Measurements from ENCODE around the gene DYNLT2B.
"Not testable (repeated sequence)": the region's sequence is repeated elsewhere in the genome, so short reads cannot be mapped to it uniquely, and the experiment has no call there.

The DYNLT2B gene

DNA sequence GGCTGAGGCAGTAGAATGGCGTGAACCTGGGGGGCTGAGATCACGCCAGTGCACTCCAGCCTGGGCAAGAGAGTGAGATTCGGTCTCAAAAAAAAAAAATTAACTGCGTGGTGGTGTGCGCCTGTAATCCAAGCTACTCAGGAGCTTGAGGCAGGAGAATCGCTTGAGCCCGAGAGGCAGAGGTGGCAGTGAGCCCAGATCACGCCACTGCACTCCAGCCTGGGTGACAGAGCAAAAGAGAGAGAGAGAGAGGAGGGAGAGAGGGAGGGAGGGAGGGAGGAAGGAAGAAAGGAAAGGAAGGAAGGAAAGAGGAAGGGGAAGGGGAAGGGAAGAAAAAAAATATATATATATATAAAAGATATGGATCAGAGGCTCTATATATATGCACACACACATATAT lies 14.1 kb upstream of the DYNLT2B start:
- DNase-seq (ENCODE audit: insufficient read length, low spot score) (no peak), FAIRE-seq (no peak)
- TF ChIP-seq POU2F2 (IDR thresholded peaks at IDR 0.05; ENCODE audit: low read depth, low read length) (no peak), TAF1 (IDR thresholded peaks at IDR 0.05; ENCODE audit: low read depth, low read length) (no peak), SPI1 (IDR thresholded peaks at IDR 0.05; ENCODE audit: low read depth, low read length) (no peak), POLR2AphosphoS5 (IDR thresholded peaks at IDR 0.05; ENCODE audit: low read depth, low read length) (no peak)

- DNase-seq (ENCODE audit: insufficient read length, low spot score) (no peak), FAIRE-seq (no peak)
- TF ChIP-seq PAX5 (IDR thresholded peaks at IDR 0.05; ENCODE audit: insufficient read depth, low read length, severe bottlenecking) (no peak), TAF1 (IDR thresholded peaks at IDR 0.05; ENCODE audit: low read depth, low read length) (no peak), SPI1 (IDR thresholded peaks at IDR 0.05; ENCODE audit: low read depth, low read length) (no peak), POLR2AphosphoS5 (IDR thresholded peaks at IDR 0.05; ENCODE audit: low read depth, low read length) (no peak)
Measured at GRCh38 chr3:196327405-196327804, 9.4 kb upstream of the DYNLT2B start.

GRCh38 chr3:196326936-196327335 lies 8.9 kb upstream of the DYNLT2B start:
- no peak for TF ChIP-seq SPI1 (IDR thresholded peaks at IDR 0.05; ENCODE audit: low read depth, low read length)
- TF ChIP-seq TAF1 (IDR thresholded peaks at IDR 0.05; ENCODE audit: low read depth, low read length) = no peak
- no peak for TF ChIP-seq POU2F2 (IDR thresholded peaks at IDR 0.05; ENCODE audit: low read depth, low read length)
- TF ChIP-seq POLR2A (IDR thresholded peaks at IDR 0.05; ENCODE audit: low read depth, low read length) = no peak
- no peak for TF ChIP-seq PAX5 (IDR thresholded peaks at IDR 0.05; ENCODE audit: insufficient read depth, low read length, severe bottlenecking)
- TF ChIP-seq POLR2AphosphoS5 (IDR thresholded peaks at IDR 0.05; ENCODE audit: low read depth, low read length) = no peak
- no peak for FAIRE-seq
- DNase-seq (ENCODE audit: insufficient read length, low spot score) = no peak

- no peak for DNase-seq (ENCODE audit: insufficient read length, low spot score)
- no peak for FAIRE-seq
- TF ChIP-seq SPI1 (IDR thresholded peaks at IDR 0.05; ENCODE audit: low read depth, low read length) (no peak), POU2F2 (IDR thresholded peaks at IDR 0.05; ENCODE audit: low read depth, low read length) (no peak), TAF1 (IDR thresholded peaks at IDR 0.05; ENCODE audit: low read depth, low read length) (no peak), POLR2A (IDR thresholded peaks at IDR 0.05; ENCODE audit: low read depth, low read length) (no peak), POLR2AphosphoS5 (IDR thresholded peaks at IDR 0.05; ENCODE audit: low read depth, low read length) (no peak), PAX5 (IDR thresholded peaks at IDR 0.05; ENCODE audit: insufficient read depth, low read length, severe bottlenecking) (no peak)
Measured at GRCh38 chr3:196323691-196324090, 5.7 kb upstream of the DYNLT2B start.

DNA sequence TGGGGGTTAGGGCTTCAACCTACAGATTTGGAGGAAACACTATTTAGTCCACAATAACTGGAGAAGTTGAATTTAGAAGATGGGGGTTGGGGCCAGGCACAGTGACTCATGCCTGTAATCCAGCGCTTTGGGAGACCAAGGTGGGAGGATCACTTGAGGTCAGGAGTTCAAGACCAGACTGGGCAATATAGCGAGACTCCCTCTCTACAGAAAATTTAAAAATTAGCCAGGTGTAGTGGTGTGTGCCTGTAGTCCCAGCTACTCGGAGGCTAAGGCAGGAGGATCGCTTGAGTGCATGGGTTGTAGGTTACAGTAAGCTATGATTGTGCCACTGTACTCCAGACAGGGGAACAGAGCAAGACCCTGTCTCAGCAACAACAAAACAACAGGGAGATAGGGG lies 5.0 kb upstream of the DYNLT2B start:
- no peak for FAIRE-seq

GRCh38 chr3:196321162-196321561 lies 3.1 kb upstream of the DYNLT2B start:
- DNase-seq (ENCODE audit: insufficient read length, low spot score) (no peak), FAIRE-seq (no peak)
- TF ChIP-seq SPI1 (IDR thresholded peaks at IDR 0.05; ENCODE audit: low read depth, low read length) = no peak
- no peak for TF ChIP-seq PAX5 (IDR thresholded peaks at IDR 0.05; ENCODE audit: insufficient read depth, low read length, severe bottlenecking)
- no peak for TF ChIP-seq TAF1 (IDR thresholded peaks at IDR 0.05; ENCODE audit: low read depth, low read length)
- TF ChIP-seq POLR2AphosphoS5 (IDR thresholded peaks at IDR 0.05; ENCODE audit: low read depth, low read length) = no peak
- no peak for TF ChIP-seq POU2F2 (IDR thresholded peaks at IDR 0.05; ENCODE audit: low read depth, low read length)
- TF ChIP-seq POLR2A (IDR thresholded peaks at IDR 0.05; ENCODE audit: low read depth, low read length) = no peak

More for the DNA sequence above, 5.0 kb upstream of the DYNLT2B start:
- DNase-seq (ENCODE audit: insufficient read length, low spot score) = no peak
- TF ChIP-seq POLR2AphosphoS5 (IDR thresholded peaks at IDR 0.05; ENCODE audit: low read depth, low read length) = no peak
- no peak for TF ChIP-seq TAF1 (IDR thresholded peaks at IDR 0.05; ENCODE audit: low read depth, low read length)
- no peak for TF ChIP-seq POU2F2 (IDR thresholded peaks at IDR 0.05; ENCODE audit: low read depth, low read length)
- no peak for TF ChIP-seq POLR2A (IDR thresholded peaks at IDR 0.05; ENCODE audit: low read depth, low read length)
- no peak for TF ChIP-seq SPI1 (IDR thresholded peaks at IDR 0.05; ENCODE audit: low read depth, low read length)
- TF ChIP-seq PAX5 (IDR thresholded peaks at IDR 0.05; ENCODE audit: insufficient read depth, low read length, severe bottlenecking) = no peak

DNA sequence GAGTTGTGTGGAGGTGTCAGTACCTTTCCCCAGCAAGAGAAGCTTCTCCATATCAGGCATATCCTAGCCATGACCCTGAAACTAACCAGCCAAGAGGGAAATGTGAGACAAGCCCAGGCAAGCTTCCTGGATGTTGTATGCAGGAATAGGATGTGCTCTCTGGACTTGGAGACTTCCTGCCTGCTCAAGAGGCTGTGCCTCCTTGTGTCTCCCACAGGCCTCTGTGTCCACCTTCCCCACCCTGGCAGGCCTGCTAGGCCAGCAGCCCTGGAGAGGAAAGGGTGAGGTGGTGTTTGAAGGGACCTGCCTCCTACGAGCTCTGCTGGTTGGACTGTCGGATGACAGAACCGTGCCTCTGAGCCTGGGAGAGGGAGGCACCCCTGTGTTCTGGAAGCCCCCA lies 2.1 kb upstream of the DYNLT2B start:
- TF ChIP-seq PAX5 (IDR thresholded peaks at IDR 0.05; ENCODE audit: insufficient read depth, low read length, severe bottlenecking) (no peak), SPI1 (IDR thresholded peaks at IDR 0.05; ENCODE audit: low read depth, low read length) (no peak), TAF1 (IDR thresholded peaks at IDR 0.05; ENCODE audit: low read depth, low read length) (no peak), POLR2AphosphoS5 (IDR thresholded peaks at IDR 0.05; ENCODE audit: low read depth, low read length) (no peak), POLR2A (IDR thresholded peaks at IDR 0.05; ENCODE audit: low read depth, low read length) (no peak), POU2F2 (IDR thresholded peaks at IDR 0.05; ENCODE audit: low read depth, low read length) (no peak)
- FAIRE-seq (no peak), DNase-seq (ENCODE audit: insufficient read length, low spot score) (no peak)

GRCh38 chr3:196316799-196317686 lies 997 bp downstream of the DYNLT2B start:
- peak; percentile 62 for FAIRE-seq
- DNase-seq (ENCODE audit: insufficient read length, low spot score) = not testable (repeated sequence)

DNA sequence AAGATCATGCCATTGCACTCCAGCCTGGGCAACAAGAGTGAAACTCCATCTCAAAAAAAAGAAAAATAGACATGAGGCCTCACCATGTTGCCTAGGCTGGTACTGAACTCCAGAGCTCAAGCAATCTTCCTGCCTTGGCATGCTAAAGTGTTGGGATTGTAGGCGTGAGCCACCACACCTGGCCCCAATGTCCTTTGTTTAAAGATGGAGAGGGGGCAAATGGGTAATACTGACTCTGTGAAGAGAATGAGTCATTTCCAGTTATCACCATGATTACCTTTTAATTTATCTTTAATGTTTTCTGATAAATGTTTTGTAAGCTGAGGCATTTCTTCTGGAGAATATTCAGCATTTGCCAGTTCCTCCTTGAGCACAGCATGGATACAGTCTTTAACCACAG lies 2.2 kb downstream of the DYNLT2B start:
- no peak for TF ChIP-seq POU2F2 (IDR thresholded peaks at IDR 0.05; ENCODE audit: low read depth, low read length)
- no peak for TF ChIP-seq SPI1 (IDR thresholded peaks at IDR 0.05; ENCODE audit: low read depth, low read length)
- no peak for TF ChIP-seq TAF1 (IDR thresholded peaks at IDR 0.05; ENCODE audit: low read depth, low read length)
- no peak for TF ChIP-seq POLR2AphosphoS5 (IDR thresholded peaks at IDR 0.05; ENCODE audit: low read depth, low read length)
- TF ChIP-seq PAX5 (IDR thresholded peaks at IDR 0.05; ENCODE audit: insufficient read depth, low read length, severe bottlenecking) = no peak
- no peak for TF ChIP-seq POLR2A (IDR thresholded peaks at IDR 0.05; ENCODE audit: low read depth, low read length)
- FAIRE-seq = no peak
- DNase-seq (ENCODE audit: insufficient read length, low spot score) = no peak

GRCh38 chr3:196314597-196314996 lies 3.4 kb downstream of the DYNLT2B start:
- FAIRE-seq = no peak
- TF ChIP-seq PAX5 (IDR thresholded peaks at IDR 0.05; ENCODE audit: insufficient read depth, low read length, severe bottlenecking) (no peak), POU2F2 (IDR thresholded peaks at IDR 0.05; ENCODE audit: low read depth, low read length) (no peak), SPI1 (IDR thresholded peaks at IDR 0.05; ENCODE audit: low read depth, low read length) (no peak), TAF1 (IDR thresholded peaks at IDR 0.05; ENCODE audit: low read depth, low read length) (no peak), POLR2AphosphoS5 (IDR thresholded peaks at IDR 0.05; ENCODE audit: low read depth, low read length) (no peak), POLR2A (IDR thresholded peaks at IDR 0.05; ENCODE audit: low read depth, low read length) (no peak)
- no peak for DNase-seq (ENCODE audit: insufficient read length, low spot score)

DNA sequence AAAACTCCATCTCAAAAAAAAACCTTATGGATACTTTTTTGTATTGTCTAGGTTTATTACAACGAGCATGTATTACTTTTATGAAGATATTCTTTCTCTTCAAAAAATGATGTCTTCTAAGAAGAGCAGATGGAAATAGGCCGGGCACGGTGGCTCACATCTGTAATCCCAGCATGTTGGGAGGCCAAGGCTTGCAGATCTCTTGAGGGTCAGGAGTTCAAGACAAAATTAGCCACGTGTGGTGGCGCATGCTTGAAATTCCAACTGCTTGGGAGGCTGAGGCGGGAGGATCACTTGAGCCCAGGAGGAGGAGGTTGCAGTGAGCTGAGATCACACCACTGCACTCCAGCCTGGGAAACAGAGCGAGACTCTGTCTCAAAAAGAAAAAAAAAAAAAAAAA lies 4.0 kb downstream of the DYNLT2B start:
- not testable (repeated sequence) for FAIRE-seq; DNase-seq (ENCODE audit: insufficient read length, low spot score)

DNA sequence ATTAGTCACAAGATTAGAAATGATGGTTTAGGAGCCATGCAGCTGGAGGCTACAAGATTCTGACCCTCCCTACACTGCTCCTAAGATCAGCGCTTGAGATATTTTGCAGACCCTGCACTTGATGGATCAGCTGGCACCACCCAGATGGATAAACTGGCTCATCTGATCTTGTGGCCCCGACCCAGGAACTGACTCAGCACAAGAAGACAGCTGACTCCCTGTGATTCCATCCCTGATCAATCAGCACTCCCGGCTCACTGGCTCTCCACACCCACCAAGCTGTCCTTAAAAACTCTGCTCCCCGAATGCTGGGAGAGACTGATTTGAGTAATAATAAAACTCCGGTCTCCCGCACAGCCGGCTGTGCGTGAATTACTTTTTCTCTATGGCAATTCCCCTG lies 15.1 kb downstream of the DYNLT2B start:
- FAIRE-seq; DNase-seq (ENCODE audit: insufficient read length, low spot score): not testable (repeated sequence)
